ENCODE results near the gene SCAI. TPM values are rescaled to one million over a fixed set of nuclear protein-coding genes. Genes with fewer than 3 reads are reported as not detected.
A peak's percentile ranks its signal among the peaks of the same experiment; 100 is the strongest.
"Not testable (repeated sequence)": the region's sequence is repeated elsewhere in the genome, so short reads cannot be mapped to it uniquely, and the experiment has no call there.

SCAI gene
- total RNA-seq, 1 donor from 2014 or later = 14.9 TPM

- peak overlapping the region; percentile 90 for H3K4me3 ChIP-seq
- intact Hi-C loops (cut with DNase I) = no loop called here
- ATAC-seq (no peak), DNase-seq (no peak)
- peaks cover 15% of the 10 kb centered on the region for H3K4me1 ChIP-seq
- no peaks in the 10 kb centered on the region for H3K27me3 ChIP-seq
- no peak for TF ChIP-seq CTCF (IDR thresholded peaks at IDR 0.05)
- H3K9me3 ChIP-seq = no peaks in the 10 kb centered on the region
- peak overlapping the region; percentile 97 for H3K27ac ChIP-seq
- H3K36me3 ChIP-seq = peaks cover 31% of the 10 kb centered on the region
These were observed 202.8 kb downstream of the SCAI start for GRCh38 chr9:124940521-124940893.

- no peak for ATAC-seq
- Histone ChIP-seq H3K27me3 (no peaks in the 10 kb centered on the region), H3K27ac (peak overlapping the region; percentile 97), H3K4me3 (peak overlapping the region; percentile 90), H3K9me3 (no peaks in the 10 kb centered on the region), H3K36me3 (peaks cover 36% of the 10 kb centered on the region), H3K4me1 (peaks cover 15% of the 10 kb centered on the region)
- no peak for TF ChIP-seq CTCF (IDR thresholded peaks at IDR 0.05)
- DNase-seq = no peak
- intact Hi-C loops (cut with DNase I) = no loop called here
These were observed 203.4 kb downstream of the SCAI start for GRCh38 chr9:124939944-124940343.

GRCh38 chr9:124934290-124934689 lies 209.0 kb downstream of the SCAI start:
- no peaks in the 10 kb centered on the region for H3K27me3 ChIP-seq
- intact Hi-C loops (cut with DNase I) = no loop called here
- no peak overlapping the region for H3K4me3 ChIP-seq
- no peak overlapping the region for H3K27ac ChIP-seq
- H3K9me3 ChIP-seq = no peaks in the 10 kb centered on the region
- peaks cover 78% of the 10 kb centered on the region for H3K36me3 ChIP-seq
- DNase-seq (no peak), ATAC-seq (no peak)
- no peak for TF ChIP-seq CTCF (IDR thresholded peaks at IDR 0.05)
- H3K4me1 ChIP-seq = no peaks in the 10 kb centered on the region

- no peak for ATAC-seq
- no peak overlapping the region for H3K27ac ChIP-seq
- H3K36me3 ChIP-seq = peaks cover 85% of the 10 kb centered on the region
- no peaks in the 10 kb centered on the region for H3K4me1 ChIP-seq
- no peak for DNase-seq
- TF ChIP-seq CTCF (IDR thresholded peaks at IDR 0.05) = no peak
- no peak overlapping the region for H3K4me3 ChIP-seq
- no peaks in the 10 kb centered on the region for H3K27me3 ChIP-seq
- intact Hi-C loops (cut with DNase I) = no loop called here
- no peaks in the 10 kb centered on the region for H3K9me3 ChIP-seq
These were observed 211.0 kb downstream of the SCAI start for GRCh38 chr9:124932333-124932732.

- no peak overlapping the region for H3K4me3 ChIP-seq
- no peaks in the 10 kb centered on the region for H3K9me3 ChIP-seq
- ATAC-seq (no peak), DNase-seq (no peak)
- intact Hi-C loops (cut with DNase I) = no loop called here
- no peaks in the 10 kb centered on the region for H3K4me1 ChIP-seq
- no peak for TF ChIP-seq CTCF (IDR thresholded peaks at IDR 0.05)
- no peaks in the 10 kb centered on the region for H3K27me3 ChIP-seq
- no peak overlapping the region for H3K27ac ChIP-seq
- H3K36me3 ChIP-seq = peaks cover 68% of the 10 kb centered on the region
These were observed 213.9 kb downstream of the SCAI start for GRCh38 chr9:124929464-124929863.

- H3K36me3 ChIP-seq = peaks cover 66% of the 10 kb centered on the region
These were observed 215.2 kb downstream of the SCAI start for GRCh38 chr9:124928116-124928515.

GRCh38 chr9:124920394-124920793 lies 222.9 kb downstream of the SCAI start:
- intact Hi-C loops (cut with DNase I); H3K27me3 ChIP-seq; H3K27ac ChIP-seq; H3K4me3 ChIP-seq; ATAC-seq; H3K9me3 ChIP-seq; H3K4me1 ChIP-seq; DNase-seq: not testable (repeated sequence)
- H3K36me3 ChIP-seq = peaks cover 66% of the 10 kb centered on the region

More at GRCh38 chr9:124928116-124928515, 215.2 kb downstream of the SCAI start:
- no peak for ATAC-seq
- no peaks in the 10 kb centered on the region for H3K4me1 ChIP-seq
- no peak overlapping the region for H3K27ac ChIP-seq
- H3K27me3 ChIP-seq = no peaks in the 10 kb centered on the region
- DNase-seq = no peak
- H3K4me3 ChIP-seq = no peak overlapping the region
- no peak for TF ChIP-seq CTCF (IDR thresholded peaks at IDR 0.05)
- H3K9me3 ChIP-seq = no peaks in the 10 kb centered on the region
- intact Hi-C loops (cut with DNase I) = no loop called here

Measured in upper lobe of right lung (tissue), 1 donor.